Keratinocyte (primary cell): ENCODE data around the gene LRRC3B. TPM values are rescaled to one million over a fixed set of nuclear protein-coding genes. Genes with fewer than 3 reads are reported as not detected.

Experiments used
- DNase-seq: peaks from one replicate; pipeline ENCODE4 v3.0.0-alpha.2; 2011; ENCODE audit warnings: low read depth, missing footprints, low spot score
- FAIRE-seq: peaks from 2 replicates; lab custom pipeline; 2011; peaks lifted over from hg19 to GRCh38; lab: Jason Lieb, UNC
- H2AFZ ChIP-seq: 2 replicates; pipeline ENCODE4 v1.6.0; 2012; ENCODE audit warnings: low read length, control low read depth, inconsistent platforms; ENCODE audit not compliant: control insufficient read depth
- H3K27ac ChIP-seq: 2 replicates; pipeline ENCODE4 v1.5.1; 2011; ENCODE audit warnings: low read length; ENCODE audit not compliant: control insufficient read depth, insufficient read depth
- H3K27me3 ChIP-seq: 3 replicates; pipeline ENCODE4 v1.6.0; 2011; ENCODE audit warnings: low read length; ENCODE audit not compliant: control insufficient read depth, insufficient read depth; ENCODE audit errors: extremely low read depth
- H3K36me3 ChIP-seq, 2 experiments: 2 replicates in 1 of 2; 3 replicates in 1 of 2; pipeline ENCODE4 v1.5.1; 2011; ENCODE audit warnings: low read length in 2 of 2, mild to moderate bottlenecking in 1 of 2; ENCODE audit not compliant: control insufficient read depth in 2 of 2, insufficient read depth in 2 of 2; ENCODE audit errors: extremely low read depth in 1 of 2
- H3K4me1 ChIP-seq: 3 replicates; pipeline ENCODE4 v1.5.1; 2011; ENCODE audit warnings: low read length; ENCODE audit not compliant: control insufficient read depth, insufficient read depth; ENCODE audit errors: extremely low read depth
- H3K4me2 ChIP-seq: 3 replicates; pipeline ENCODE4 v1.6.0; 2011; ENCODE audit warnings: low read depth, low read length; ENCODE audit not compliant: control insufficient read depth, insufficient read depth; ENCODE audit errors: extremely low read depth
- H3K4me3 ChIP-seq, 3 experiments: fragments of 200-600 bp in 1 of 3; sonication (generic) in 1 of 3; 2 replicates in 2 of 3; 3 replicates in 1 of 3; pipeline ENCODE4 v1.5.1; 2011 to 2016; ENCODE audit warnings: low read length in 3 of 3, mild to moderate bottlenecking in 3 of 3, control low read depth in 2 of 3, inconsistent platforms in 1 of 3, low read depth in 1 of 3, mixed read lengths in 1 of 3, mixed run types in 1 of 3, moderate library complexity in 1 of 3; ENCODE audit not compliant: control insufficient read depth in 2 of 3, insufficient read depth in 2 of 3; ENCODE audit errors: extremely low read depth in 1 of 3
- H3K79me2 ChIP-seq: 2 replicates; pipeline ENCODE4 v1.6.0; 2012; ENCODE audit warnings: low read length; ENCODE audit not compliant: control insufficient read depth, insufficient read depth
- H3K9ac ChIP-seq: 3 replicates; pipeline ENCODE4 v1.6.0; 2011; ENCODE audit warnings: low read length; ENCODE audit not compliant: control insufficient read depth, insufficient read depth; ENCODE audit errors: extremely low read depth
- H3K9me1 ChIP-seq: 3 replicates; pipeline ENCODE4 v1.6.0; 2011; ENCODE audit warnings: low read length; ENCODE audit not compliant: control insufficient read depth, insufficient read depth; ENCODE audit errors: extremely low read depth
- H3K9me3 ChIP-seq: 2 replicates; pipeline ENCODE4 v1.5.1; 2012; ENCODE audit warnings: low read depth, low read length; ENCODE audit not compliant: control insufficient read depth
- H4K20me1 ChIP-seq: 3 replicates; pipeline ENCODE4 v1.6.0; 2011; ENCODE audit warnings: low read length; ENCODE audit not compliant: control insufficient read depth, insufficient read depth; ENCODE audit errors: extremely low read depth
- CTCF ChIP-seq, 3 experiments: IDR thresholded peaks in 1 of 3; conservative IDR thresholded peaks in 1 of 3; optimal IDR thresholded peaks in 1 of 3; 2 replicates in 2 of 3; 3 replicates in 1 of 3; pipeline versions ENCODE3 to v1.5.1; 2011; ENCODE audit warnings: low read length in 3 of 3, mild to moderate bottlenecking in 3 of 3, moderate library complexity in 2 of 3, control low read depth in 1 of 3, inconsistent platforms in 1 of 3; ENCODE audit not compliant: insufficient read depth in 2 of 3; ENCODE audit errors: extremely low read depth in 1 of 3
- EZH2 ChIP-seq: IDR thresholded peaks from one replicate; pipeline ENCODE4 v1.6.1; 2012; ENCODE audit warnings: inconsistent platforms, mild to moderate bottlenecking, low read length, moderate library complexity
- dilution Hi-C: fragments of 300-500 bp; cut with MboI; formaldehyde crosslinking; loops from one replicate; pipeline ENCODE4 v1.7.0; 2020; ENCODE audit warnings: low sequenced_read_pairs; ENCODE audit not compliant: extremely low pct_ligation_motif_present
- polyA plus RNA-seq, 5 experiments: library from polyadenylated mRNA; depleted of rRNA in 3 of 5; stranded (reverse) in 3 of 5; stranded (forward) in 1 of 5; unstranded in 1 of 5; fragments of >200 nt; gene quantifications; 1 replicate in 1 of 5; 2 replicates in 3 of 5; 3 replicates in 1 of 5; pipeline versions ENCODE4 v1.2.1 to v1.2.3, GENCODE V29; 2011 to 2012; ENCODE audit warnings: missing spikeins in 2 of 5, low read depth in 1 of 5, low replicate concordance in 1 of 5

Gene LRRC3B
- polyA plus RNA-seq, 1 donor (not counting 4 experiments of a cell fraction or from before 2014, with no cell fraction given): not detected

GRCh38 chr3:26714485-26714884 is 91.9 kb downstream of the LRRC3B start:
- Histone ChIP-seq H3K9ac (no peak overlapping the region), H2AFZ (no peak overlapping the region), H3K27me3 (no peaks in the 10 kb centered on the region), H3K36me3 (no peaks in the 10 kb centered on the region), H3K4me1 (no peaks in the 10 kb centered on the region), H4K20me1 (no peaks in the 10 kb centered on the region), H3K27ac (no peak overlapping the region), H3K4me3 (no peak overlapping the region), H3K4me2 (no peak overlapping the region), H3K79me2 (no peaks in the 10 kb centered on the region), H3K9me3 (no peaks in the 10 kb centered on the region), H3K9me1 (no peaks in the 10 kb centered on the region)
- DNase-seq (no peak), FAIRE-seq (no peak)
- no peak for TF ChIP-seq CTCF (optimal IDR thresholded peaks at IDR 0.05 in 1 of 3, IDR thresholded peaks at IDR 0.05 in 1 of 3, conservative IDR thresholded peaks at IDR 0.05 in 1 of 3; ENCODE audit: extremely low read depth in 1 of 3, insufficient read depth in 2 of 3, low read length in 3 of 3)
- no peak for TF ChIP-seq EZH2
- dilution Hi-C loops: no loop called here

GRCh38 chr3:26715431-26715830 is 92.9 kb downstream of the LRRC3B start:
- Histone ChIP-seq H3K9ac (no peak overlapping the region), H3K27ac (no peak overlapping the region), H3K4me3 (no peak overlapping the region), H3K79me2 (no peaks in the 10 kb centered on the region), H3K4me2 (no peak overlapping the region), H3K9me1 (no peaks in the 10 kb centered on the region), H3K36me3 (no peaks in the 10 kb centered on the region), H3K9me3 (no peaks in the 10 kb centered on the region), H3K27me3 (no peaks in the 10 kb centered on the region), H4K20me1 (no peaks in the 10 kb centered on the region), H2AFZ (no peak overlapping the region), H3K4me1 (no peaks in the 10 kb centered on the region)
- dilution Hi-C loops: no loop called here
- no peak for TF ChIP-seq EZH2
- TF ChIP-seq CTCF (optimal IDR thresholded peaks at IDR 0.05 in 1 of 3, IDR thresholded peaks at IDR 0.05 in 1 of 3, conservative IDR thresholded peaks at IDR 0.05 in 1 of 3; ENCODE audit: extremely low read depth in 1 of 3, insufficient read depth in 2 of 3, low read length in 3 of 3): no peak
- FAIRE-seq (no peak), DNase-seq (no peak)
